Measurements from ENCODE around the gene GNAT2.

Gene GNAT2

GRCh38 chr1:109605381-109605780 is 14.0 kb downstream of the GNAT2 start:
- DNase-seq = no peak

DNA sequence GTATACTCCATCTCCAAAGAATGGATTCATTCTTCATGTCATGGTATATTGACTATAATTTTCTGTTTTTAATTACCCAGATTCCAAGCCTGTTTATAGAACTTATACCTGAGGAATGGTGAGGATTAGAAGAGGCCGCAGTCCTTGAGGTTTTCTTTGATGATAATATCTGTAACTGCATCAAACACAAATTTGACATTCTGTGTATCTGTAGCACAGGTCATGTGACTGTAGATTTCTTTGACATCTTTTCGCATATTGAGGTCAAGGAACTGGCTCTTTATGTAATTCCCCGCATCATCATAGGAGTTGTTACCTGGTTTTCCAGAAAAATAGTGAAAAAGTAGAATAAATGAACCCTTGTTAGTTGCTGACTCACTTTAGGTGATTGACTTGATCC is 16.2 kb downstream of the GNAT2 start:
- no peak for DNase-seq

- no peak for DNase-seq
Measured at GRCh38 chr1:109598655-109599054, 20.8 kb downstream of the GNAT2 start.

DNA sequence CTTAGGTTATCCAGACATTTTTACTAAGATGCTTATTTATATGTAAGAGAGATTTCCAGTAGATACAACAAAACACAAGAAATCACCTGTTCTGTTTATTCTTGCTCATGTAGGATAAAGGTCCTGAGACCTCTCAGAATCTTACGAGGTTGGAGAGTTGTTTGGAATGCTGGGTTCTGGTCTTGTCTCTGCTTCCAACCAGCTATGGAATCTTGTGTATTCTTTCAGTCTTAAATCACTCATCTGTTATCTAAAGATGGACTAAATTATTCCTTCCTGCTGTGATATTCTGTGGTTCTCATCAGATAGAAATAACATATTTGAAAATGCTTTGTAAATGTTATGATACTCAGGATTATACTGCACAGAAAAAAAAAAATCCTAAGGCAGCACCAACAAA is 21.3 kb downstream of the GNAT2 start:
- no peak for DNase-seq

GRCh38 chr1:109595531-109595930 is 23.9 kb downstream of the GNAT2 start:
- no peak for DNase-seq

GRCh38 chr1:109592916-109593315 is 26.5 kb downstream of the GNAT2 start:
- no peak for DNase-seq

DNA sequence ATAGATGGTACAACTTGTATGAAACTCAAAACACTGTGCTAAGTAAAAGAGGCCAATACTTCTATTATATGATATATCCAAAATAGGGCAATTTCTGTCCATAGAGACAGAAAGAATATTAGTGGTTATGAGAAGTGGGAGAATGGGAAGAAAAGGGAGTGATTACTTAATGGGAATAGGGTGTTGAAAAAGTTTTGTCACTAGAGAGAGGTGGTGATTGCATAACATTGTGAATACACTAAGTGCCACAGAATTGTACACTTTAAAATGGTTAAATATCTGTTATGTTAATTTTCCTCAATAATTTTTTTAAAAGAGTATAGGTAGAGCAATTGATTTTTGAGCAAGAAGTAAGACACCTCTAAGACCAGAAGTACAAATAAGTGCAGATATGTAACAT is 29.7 kb downstream of the GNAT2 start:
- no peak for DNase-seq

- no peak for DNase-seq
Measured at GRCh38 chr1:109589177-109589576, 30.2 kb downstream of the GNAT2 start.

DNA sequence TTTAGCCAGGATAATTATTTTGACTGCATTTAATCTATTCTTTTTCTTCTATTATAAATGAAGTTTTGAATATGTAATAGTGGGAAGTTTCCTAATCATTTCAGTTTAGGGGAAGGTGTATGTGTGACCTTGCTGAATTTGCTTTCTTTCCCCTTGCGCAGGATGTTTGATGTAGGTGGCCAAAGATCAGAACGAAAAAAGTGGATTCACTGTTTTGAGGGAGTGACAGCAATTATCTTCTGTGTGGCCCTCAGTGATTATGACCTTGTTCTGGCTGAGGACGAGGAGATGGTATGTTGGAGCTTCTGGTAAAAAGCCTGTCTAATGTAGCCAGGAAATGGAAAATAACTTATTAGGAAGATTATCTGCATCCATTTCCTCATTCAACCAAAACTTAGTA is 33.4 kb downstream of the GNAT2 start:
- no peak for DNase-seq

GRCh38 chr1:109584766-109585165 is 34.6 kb downstream of the GNAT2 start:
- no peak for DNase-seq

DNA sequence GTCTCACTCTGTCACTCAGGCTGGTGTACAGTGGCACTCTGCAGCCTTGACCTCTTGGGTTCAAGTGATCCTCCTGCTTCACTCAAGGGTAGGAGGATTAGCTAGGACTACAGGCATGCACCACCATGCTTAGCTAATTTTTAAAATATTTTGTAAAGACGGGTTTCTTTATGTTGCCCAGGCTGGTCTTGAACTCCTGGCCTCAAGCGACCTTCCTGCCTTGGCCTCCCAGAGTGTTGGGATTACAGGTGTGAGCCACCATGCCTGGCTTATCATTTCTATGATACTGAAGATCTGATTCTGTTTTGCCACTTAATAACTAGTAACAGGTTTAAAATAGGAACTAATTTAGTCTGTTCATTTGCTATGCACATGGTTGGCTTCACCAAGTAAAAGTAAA is 37.4 kb downstream of the GNAT2 start:
- no peak for DNase-seq

- no peak for DNase-seq
Measured at GRCh38 chr1:109579491-109579890, 39.9 kb downstream of the GNAT2 start.

DNA sequence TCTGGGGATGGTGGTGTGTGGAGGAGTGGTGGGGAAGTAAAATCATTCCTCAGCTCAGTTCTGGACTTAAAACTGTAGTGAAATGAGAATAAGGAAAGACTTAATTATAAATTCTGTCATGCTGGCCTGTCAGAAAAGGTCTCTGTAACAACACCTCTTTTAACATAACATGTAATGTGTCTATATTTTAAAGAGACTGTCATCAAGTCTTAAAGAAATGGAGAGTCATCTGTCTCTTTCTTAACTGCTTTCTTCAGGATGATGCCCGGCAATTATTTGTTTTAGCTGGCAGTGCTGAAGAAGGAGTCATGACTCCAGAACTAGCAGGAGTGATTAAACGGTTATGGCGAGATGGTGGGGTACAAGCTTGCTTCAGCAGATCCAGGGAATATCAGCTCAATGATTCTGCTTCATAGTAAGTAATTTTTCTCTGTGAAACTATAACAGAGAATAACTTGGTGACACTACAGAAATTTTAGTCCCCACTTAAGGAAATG is 40.4 kb downstream of the GNAT2 start:
- DNase-seq = no peak

- no peak for DNase-seq
Measured at GRCh38 chr1:109573785-109574184, 45.6 kb downstream of the GNAT2 start.

DNA sequence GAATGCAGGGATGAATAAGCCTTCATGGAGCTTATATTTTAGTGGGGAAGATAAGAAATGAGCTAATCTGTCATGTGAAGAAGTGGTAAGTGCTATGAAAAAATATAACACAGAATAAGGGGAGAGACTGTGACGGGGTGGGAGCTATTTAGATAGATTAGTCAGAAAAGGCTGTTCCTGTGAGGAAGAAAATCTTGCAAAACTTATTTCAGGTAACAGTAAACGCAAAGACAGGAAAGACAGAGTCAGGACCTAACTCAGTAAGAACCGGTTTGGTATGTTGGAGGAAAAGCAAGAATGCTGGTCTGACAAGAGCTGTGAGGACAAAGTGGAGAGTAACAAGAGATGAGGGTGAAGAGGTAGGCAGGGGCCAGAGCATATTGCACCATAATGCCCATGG is 49.0 kb downstream of the GNAT2 start:
- DNase-seq = no peak

DNA sequence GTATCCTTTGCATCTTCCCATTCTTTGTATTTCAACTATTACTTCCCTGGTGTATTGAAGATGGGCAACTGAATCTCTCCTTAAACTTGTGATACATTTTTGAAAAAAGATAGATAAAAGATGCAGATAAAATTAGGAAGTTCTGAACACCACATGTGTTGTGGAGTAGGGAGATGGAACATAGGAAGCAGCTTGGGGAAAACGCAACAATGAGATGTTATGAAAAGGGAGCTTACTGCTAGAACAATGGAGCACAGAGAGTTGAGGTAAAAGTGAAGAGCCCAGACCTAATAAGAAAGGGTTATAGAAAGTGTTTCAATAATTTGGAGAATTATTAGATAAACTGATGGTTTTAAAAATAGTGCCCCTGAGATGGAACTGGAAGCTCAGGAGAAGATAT is 50.1 kb downstream of the GNAT2 start:
- no peak for DNase-seq

DNA sequence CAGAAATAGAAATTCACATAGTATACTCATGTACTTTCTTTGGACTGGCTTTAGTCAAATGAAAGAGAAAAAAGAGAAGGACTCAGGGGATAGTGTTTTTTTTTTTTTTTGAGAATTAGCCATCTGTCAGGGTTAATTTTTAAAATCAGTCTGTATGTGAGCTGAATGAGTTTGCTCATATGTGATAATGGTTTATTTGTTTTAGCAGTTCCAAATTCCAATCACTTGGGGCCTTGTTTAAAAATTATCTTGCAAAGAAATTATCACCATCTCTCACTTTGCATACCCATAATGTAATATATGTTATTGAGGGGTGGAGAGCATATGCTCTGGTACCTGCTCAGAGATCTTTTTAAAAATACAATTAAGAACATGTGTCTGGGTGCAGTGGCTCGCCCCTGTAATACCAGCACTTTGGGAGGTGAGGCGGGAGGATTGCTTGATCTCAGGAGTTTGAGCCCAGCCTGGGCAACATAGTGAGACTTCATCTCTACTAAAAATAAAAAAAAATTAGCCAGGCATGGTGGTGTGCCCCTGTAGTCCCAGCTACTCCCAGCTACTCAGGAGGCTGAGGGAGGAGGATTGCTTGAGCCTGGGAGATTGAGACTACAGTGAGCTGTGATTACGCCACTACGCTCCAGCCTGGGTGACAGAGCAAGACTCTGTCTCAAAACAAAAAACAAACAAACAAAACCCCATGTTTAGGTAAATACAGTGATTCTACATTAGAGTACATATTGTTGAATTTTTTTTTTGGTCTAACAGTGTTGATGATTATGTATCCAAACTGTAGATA is 51.3 kb downstream of the GNAT2 start:
- no peak for DNase-seq

DNA sequence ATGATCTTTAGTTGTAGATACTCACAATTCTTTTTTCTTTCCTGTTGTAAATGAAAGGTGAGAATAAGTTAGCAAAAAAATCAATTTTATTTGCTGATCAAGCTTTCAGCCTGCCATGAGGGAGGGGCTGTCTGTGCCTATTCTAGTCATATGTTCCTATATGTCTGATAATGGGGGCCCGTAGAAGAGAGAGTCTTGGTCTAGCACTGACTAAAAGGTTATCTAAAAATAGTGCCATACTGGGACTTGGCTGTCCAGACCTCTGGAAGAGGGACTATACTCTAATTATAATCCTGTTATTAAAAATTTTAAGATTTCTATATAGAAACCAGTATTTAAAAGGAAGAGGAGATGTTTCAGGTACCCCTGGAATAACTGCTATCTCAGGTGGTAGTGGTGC is 52.4 kb downstream of the GNAT2 start:
- DNase-seq = no peak

- DNase-seq = no peak
Measured at GRCh38 chr1:109565241-109565640, 54.2 kb downstream of the GNAT2 start.

DNA sequence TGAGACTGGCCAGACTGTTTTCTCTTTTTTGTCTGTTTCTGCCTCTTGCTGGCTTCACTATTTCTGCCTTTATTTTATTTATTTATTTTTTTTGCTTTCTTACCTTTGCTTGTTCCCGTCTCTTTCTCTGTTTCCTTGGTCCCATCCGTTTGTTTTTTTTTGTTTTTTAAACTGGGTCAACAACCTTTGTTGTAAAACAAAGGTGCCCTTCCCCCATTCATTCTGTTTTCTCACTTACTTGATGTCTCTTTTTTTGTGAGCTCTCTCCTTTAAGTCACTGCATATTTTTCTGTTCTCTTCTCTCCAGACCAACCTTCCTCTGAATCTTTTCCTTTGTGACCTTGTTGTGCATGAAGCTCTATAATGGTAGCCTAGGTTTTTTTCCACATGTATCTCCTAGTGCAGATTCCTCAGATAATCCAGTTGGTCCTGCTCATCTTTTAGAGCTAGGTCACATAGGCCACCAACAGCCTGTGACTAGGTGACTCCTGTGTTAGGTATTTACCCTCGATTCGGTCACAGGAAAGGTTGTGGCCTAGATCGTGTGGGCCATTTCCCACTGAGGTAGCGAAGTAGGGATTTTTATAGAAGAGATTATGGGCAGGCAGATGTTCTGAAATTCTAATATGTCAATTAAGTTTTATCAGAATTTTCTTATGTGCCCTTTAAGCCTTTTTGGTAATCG is 55.1 kb downstream of the GNAT2 start:
- DNase-seq = no peak

DNA sequence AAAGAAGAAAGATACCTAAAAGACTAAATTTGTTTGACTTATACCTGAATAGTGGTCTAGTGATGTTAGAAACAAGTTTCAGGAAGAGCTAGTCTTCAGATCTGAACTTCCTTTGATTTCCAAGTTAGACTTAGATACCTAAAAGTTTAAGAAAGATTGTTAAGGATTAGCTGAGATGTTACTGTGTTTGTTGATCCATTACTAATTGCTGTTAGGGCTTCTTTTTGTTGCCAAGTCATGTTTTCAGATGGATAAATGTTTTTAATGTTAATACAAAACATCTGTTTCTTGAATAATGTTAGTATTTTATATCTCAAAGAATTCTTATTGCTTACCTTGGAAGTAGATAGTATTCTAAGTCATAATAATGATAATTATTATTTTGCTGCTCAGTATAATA is 59.4 kb downstream of the GNAT2 start:
- DNase-seq = no peak

DNA sequence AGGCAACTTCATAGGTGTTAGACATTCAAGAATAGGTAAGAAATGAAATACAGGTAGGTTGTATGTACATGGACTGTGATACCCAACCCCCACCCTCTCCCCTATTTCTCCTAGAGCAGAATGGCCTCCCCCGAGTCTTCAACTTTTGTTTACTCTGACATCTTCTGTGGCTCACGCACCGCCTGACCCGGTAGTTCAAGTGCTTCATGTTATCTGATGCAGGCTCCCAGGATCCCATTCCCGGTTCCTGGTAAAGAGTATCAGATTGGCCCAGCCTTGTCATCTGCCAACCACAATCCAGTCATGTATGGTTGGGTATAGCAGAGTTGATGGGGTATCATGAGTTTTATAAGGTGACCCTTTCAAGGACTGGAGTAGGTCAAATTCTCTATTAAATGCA is 61.9 kb downstream of the GNAT2 start:
- no peak for DNase-seq

DNA sequence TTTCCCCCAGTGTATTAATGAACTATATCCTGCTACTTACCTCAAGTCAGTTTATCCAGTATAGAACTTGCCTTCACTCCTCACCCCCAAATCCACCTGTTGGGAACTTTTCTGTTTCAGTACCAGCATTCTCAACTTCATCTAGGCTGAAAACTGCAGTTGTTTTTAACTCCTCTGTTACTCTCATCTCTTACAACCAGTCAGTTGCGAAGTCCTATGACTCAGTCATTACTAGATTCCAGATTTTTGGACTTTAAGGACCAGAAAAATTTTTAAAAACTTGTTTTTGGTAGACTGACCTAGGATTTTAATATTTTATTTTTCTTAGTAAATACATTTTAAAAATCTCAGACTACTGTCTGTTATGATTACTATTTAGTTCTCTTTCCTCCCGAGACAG is 62.9 kb downstream of the GNAT2 start:
- no peak for DNase-seq

All from activated CD4-positive, alpha-beta T cell treated with anti-CD3 and anti-CD28 coated beads, Interleukin-10, Interleukin-2, amounts not matched to agents 100 ng/mL and 50 ng/mL, durations not matched to agents 16 hours and 8 hours (primary cell).